Endothelial cell of umbilical vein (primary cell): ENCODE results near the gene LIPA. TPM values are rescaled to one million over a fixed set of nuclear protein-coding genes. Genes with fewer than 3 reads are reported as not detected.

ENCODE experiments used
- BruUV-seq: library from RNA; stranded (reverse); fragments of 400-500 nt; replicated peaks from 2 replicates; lab custom pipeline; 2021; lab: Mats Ljungman, UMichigan
- CTCF ChIA-PET: fragments of 300-600, 350-600 bp; sonication (Branson Sonifier 250); formaldehyde crosslinking; loops from one replicate; lab custom pipeline; 2021; ENCODE audit warnings: antibody characterized with exemption, inconsistent platforms; lab: Charles Lee
- POLR2A ChIA-PET: fragments of 300-600, 350-600 bp; sonication (Branson Sonifier 250); formaldehyde crosslinking; loops from one replicate; lab custom pipeline; 2021; ENCODE audit warnings: antibody characterized with exemption, inconsistent platforms; lab: Charles Lee
- DNase-seq: peaks from one replicate; pipeline ENCODE4 v3.0.0-alpha.2; 2011; ENCODE audit warnings: low read depth, low spot score
- FAIRE-seq: peaks from 2 replicates; lab custom pipeline; 2011; peaks lifted over from hg19 to GRCh38; lab: Jason Lieb, UNC
- H2AFZ ChIP-seq: 2 replicates; pipeline ENCODE4 v1.6.0; 2012; ENCODE audit warnings: low read depth, low read length, control low read depth, inconsistent platforms
- H3K27ac ChIP-seq: 2 replicates; pipeline ENCODE4 v1.5.1; 2011; ENCODE audit warnings: low read depth, mild to moderate bottlenecking, control low read depth, low read length, moderate library complexity; ENCODE audit not compliant: insufficient read depth
- H3K27me3 ChIP-seq, 2 experiments: 2 replicates each; pipeline versions ENCODE4 v1.6.0 to v1.6.1; 2011; ENCODE audit warnings: low read length in 2 of 2, mixed read lengths in 1 of 2; ENCODE audit not compliant: control insufficient read depth in 2 of 2, insufficient read depth in 2 of 2
- H3K36me3 ChIP-seq, 2 experiments: 2 replicates in 1 of 2; 3 replicates in 1 of 2; pipeline ENCODE4 v1.5.1; 2011; ENCODE audit warnings: low read length in 2 of 2, mild to moderate bottlenecking in 1 of 2, moderate library complexity in 1 of 2; ENCODE audit not compliant: control insufficient read depth in 2 of 2, insufficient read depth in 2 of 2; ENCODE audit errors: extremely low read depth in 1 of 2
- H3K4me1 ChIP-seq: 3 replicates; pipeline ENCODE4 v1.5.1; 2011; ENCODE audit warnings: mild to moderate bottlenecking, low read length; ENCODE audit not compliant: control insufficient read depth, insufficient read depth; ENCODE audit errors: extremely low read depth
- H3K4me2 ChIP-seq: 2 replicates; pipeline ENCODE4 v1.6.1; 2011; ENCODE audit warnings: low read length, control low read depth, mixed read lengths; ENCODE audit not compliant: insufficient read depth
- H3K4me3 ChIP-seq, 3 experiments: fragments of 200-600 bp in 1 of 3; sonication (generic), shearing (Covaris generic) in 1 of 3; replicated peaks in 1 of 3; 2 replicates each; pipeline ENCODE4 v1.5.1; 2011 to 2016; ENCODE audit warnings: control low read depth in 3 of 3, low read length in 3 of 3, mild to moderate bottlenecking in 2 of 3, inconsistent platforms in 1 of 3, low read depth in 1 of 3, moderate library complexity in 1 of 3; ENCODE audit not compliant: insufficient read depth in 1 of 3
- H3K79me2 ChIP-seq: 2 replicates; pipeline ENCODE4 v1.6.0; 2012; ENCODE audit warnings: low read length, inconsistent platforms; ENCODE audit not compliant: control insufficient read depth, insufficient read depth
- H3K9ac ChIP-seq: replicated peaks from 2 replicates; pipeline ENCODE3; 2011; ENCODE audit warnings: low read length, control low read depth; ENCODE audit not compliant: insufficient read depth; ENCODE audit errors: extremely low read depth
- H3K9me1 ChIP-seq: replicated peaks from 3 replicates; pipeline ENCODE4 v1.6.0; 2011; ENCODE audit warnings: mild to moderate bottlenecking, low read length; ENCODE audit not compliant: control insufficient read depth, insufficient read depth; ENCODE audit errors: extremely low read depth
- H3K9me3 ChIP-seq: replicated peaks from 2 replicates; pipeline ENCODE4 v1.5.1; 2012; ENCODE audit warnings: low read length, inconsistent platforms; ENCODE audit not compliant: control insufficient read depth, insufficient read depth
- H4K20me1 ChIP-seq: replicated peaks from 2 replicates; pipeline ENCODE3; 2011; ENCODE audit warnings: mild to moderate bottlenecking, low read length; ENCODE audit not compliant: control insufficient read depth, insufficient read depth; ENCODE audit errors: extremely low read depth
- CTCF ChIP-seq, 2 donors: IDR thresholded peaks; 1 replicate in 1 of 2; 2 replicates in 1 of 2; pipeline ENCODE4 v1.5.1; 2011; ENCODE audit warnings: low read length in 2 of 2, mild to moderate bottlenecking in 2 of 2, moderate library complexity in 2 of 2, control low read depth in 1 of 2, inconsistent platforms in 1 of 2, low read depth in 1 of 2; ENCODE audit not compliant: insufficient read depth in 1 of 2; ENCODE audit errors: extremely low read depth in 1 of 2
- FOS ChIP-seq: IDR thresholded peaks from 2 replicates; pipeline ENCODE4 v1.6.1; 2011; ENCODE audit warnings: mild to moderate bottlenecking, low read length, moderate library complexity, borderline replicate concordance; ENCODE audit not compliant: insufficient read depth
- GATA2 ChIP-seq: IDR thresholded peaks from 2 replicates; pipeline ENCODE4 v1.7.0; 2011; ENCODE audit warnings: low read depth, mild to moderate bottlenecking, moderate library complexity, mixed read lengths, low read length; ENCODE audit not compliant: insufficient read length, insufficient read depth
- JUN ChIP-seq: IDR thresholded peaks from 2 replicates; pipeline ENCODE4 v1.6.1; 2011; ENCODE audit warnings: borderline replicate concordance, low read depth; ENCODE audit not compliant: insufficient read length, insufficient read depth
- MAX ChIP-seq: IDR thresholded peaks from 2 replicates; pipeline ENCODE4 v1.6.1; 2011; ENCODE audit not compliant: insufficient read depth, insufficient read length
- MYC ChIP-seq: IDR thresholded peaks from one replicate; pipeline ENCODE4 v1.6.1; 2011; ENCODE audit warnings: mild to moderate bottlenecking, low read depth, low read length
- POLR2A ChIP-seq: IDR thresholded peaks from 2 replicates; pipeline ENCODE4 v1.6.1; 2012; ENCODE audit warnings: low read depth, mild to moderate bottlenecking, control low read depth, low read length
- POLR2AphosphoS5 ChIP-seq: IDR thresholded peaks from 2 replicates; pipeline ENCODE4 v1.6.1; 2012; ENCODE audit warnings: low read depth, mild to moderate bottlenecking, control low read depth, low read length, moderate library complexity; ENCODE audit not compliant: insufficient read depth
- dilution Hi-C: fragments of 300-500 bp; cut with MboI; formaldehyde crosslinking; loops from one replicate; pipeline ENCODE4 v1.15.0; 2019; ENCODE audit warnings: low sequenced_read_pairs; ENCODE audit not compliant: extremely low pct_ligation_motif_present
- intact Hi-C: fragments of 100-400 bp; cut with micrococcal nuclease; formaldehyde crosslinking; loops from one replicate; pipeline ENCODE4 v1.10.0; 2022
- polyA plus RNA-seq, 4 experiments: library from polyadenylated mRNA; depleted of rRNA in 3 of 4; stranded (reverse) in 3 of 4; unstranded in 1 of 4; fragments of >200 nt; gene quantifications; 2 replicates each; pipeline versions ENCODE4 v1.2.1 to v1.2.3, GENCODE V29; 2011 to 2012; ENCODE audit warnings: missing spikeins in 1 of 4
- total RNA-seq: library from RNA; stranded (reverse); gene quantifications from 2 replicates; pipeline ENCODE4 v1.2.3, GENCODE V29; 2021

Gene LIPA
- total and polyA plus RNA-seq, 2 donors (not counting 3 experiments of a cell fraction or from before 2014, with no cell fraction given) = 24.0 to 41.1 TPM

- no peak for FAIRE-seq
- H3K4me3 ChIP-seq = no peak overlapping the region
- no peak overlapping the region for H3K9ac ChIP-seq
- no peak overlapping the region for H3K27ac ChIP-seq
- no peak for DNase-seq
- H4K20me1 ChIP-seq = no peaks in the 10 kb centered on the region
- no peaks in the 10 kb centered on the region for H3K9me1 ChIP-seq
- intact Hi-C loops (loop anchor here (5.0 kb wide), 1 partner anchor 337 kb away; the partner anchor contains the start of gene STAMBPL1), dilution Hi-C loops (loop anchor here (25.0 kb wide), 1 partner anchor 232 kb away; the partner anchor contains the start of gene FAS)
- no peaks in the 10 kb centered on the region for H3K27me3 ChIP-seq
- H3K36me3 ChIP-seq = no peaks in the 10 kb centered on the region
- no peak overlapping the region for H2AFZ ChIP-seq
- POLR2A ChIA-PET = no interaction called here
- CTCF ChIA-PET = interaction anchor here (1.0 to 2.9 kb wide), 7 partner anchors 190 to 655 kb away, joined by 4 to 104 read pairs (median 7); no protein-coding TSS in a partner anchor
- no peaks in the 10 kb centered on the region for H3K9me3 ChIP-seq
- no peak for TF ChIP-seq FOS
- no peak for TF ChIP-seq MYC
- no peak for TF ChIP-seq CTCF (IDR thresholded peaks at IDR 0.05; ENCODE audit: extremely low read depth in 1 of 2, insufficient read depth in 1 of 2, low read depth in 1 of 2, low read length in 2 of 2)
- TF ChIP-seq POLR2A = no peak
- TF ChIP-seq POLR2AphosphoS5 = no peak
- no peak for TF ChIP-seq JUN
- TF ChIP-seq GATA2 = no peak
- TF ChIP-seq MAX = no peak
- no peaks in the 10 kb centered on the region for H3K79me2 ChIP-seq
- peaks cover 12% of the 10 kb centered on the region for H3K4me1 ChIP-seq
- H3K4me2 ChIP-seq = no peak overlapping the region
- no TSS peak for BruUV-seq
These were observed 31.9 kb downstream of the LIPA start for GRCh38 chr10:89219513-89220218.
